Embryonic facial prominence (tissue), 1 donor: ENCODE results near the gene PAXIP1.

Source experiments
- DNase-seq: peaks from one replicate; pipeline ENCODE4 v3.0.0-alpha.2; 2016; ENCODE audit errors: extremely low spot score

The PAXIP1 gene

DNA sequence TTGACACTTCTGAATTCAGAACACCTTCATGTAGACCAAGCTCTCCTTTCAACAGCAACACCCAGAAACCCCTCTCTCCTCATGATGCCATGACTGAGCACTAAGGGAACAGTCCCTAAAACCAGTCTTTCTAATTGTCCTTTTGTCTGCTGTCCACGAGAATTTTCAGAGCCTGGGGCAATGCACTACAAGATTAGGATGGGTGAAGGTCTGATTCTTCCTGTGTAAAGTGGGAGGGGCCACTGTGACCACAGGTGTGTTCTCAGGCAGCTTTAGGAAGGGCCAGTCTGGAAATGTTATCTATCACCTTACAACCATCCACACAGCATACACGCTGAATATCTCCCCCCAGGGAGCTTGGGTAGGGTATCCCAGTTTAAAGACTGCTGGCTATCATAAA, 7.9 kb downstream of the PAXIP1 start:
- DNase-seq: no peak

GRCh38 chr7:154990964-154991540, 11.9 kb downstream of the PAXIP1 start:
- no peak for DNase-seq

- DNase-seq: no peak
Measured at GRCh38 chr7:154987571-154987970, 15.4 kb downstream of the PAXIP1 start.

GRCh38 chr7:154986200-154986945, 16.6 kb downstream of the PAXIP1 start:
- DNase-seq: no peak

DNA sequence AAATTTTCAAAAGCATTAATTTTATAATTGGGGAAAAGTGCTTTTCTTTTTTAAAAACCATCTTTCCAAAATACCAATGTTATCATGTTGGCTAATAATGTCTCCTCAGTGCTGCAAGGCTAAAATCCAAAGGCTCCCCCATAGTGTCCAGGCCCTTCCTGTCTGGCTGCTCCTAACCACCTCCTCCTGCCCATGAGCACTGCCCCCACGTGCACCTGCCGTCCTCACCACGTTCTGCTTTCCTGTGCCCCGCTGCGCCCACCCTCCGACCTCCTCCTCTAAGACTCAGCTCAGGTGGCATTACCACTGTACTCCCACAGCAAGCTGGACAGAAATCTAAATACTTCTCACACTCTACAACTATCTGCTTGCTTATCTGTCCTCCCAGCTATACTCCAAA, 17.7 kb downstream of the PAXIP1 start:
- no peak for DNase-seq

DNA sequence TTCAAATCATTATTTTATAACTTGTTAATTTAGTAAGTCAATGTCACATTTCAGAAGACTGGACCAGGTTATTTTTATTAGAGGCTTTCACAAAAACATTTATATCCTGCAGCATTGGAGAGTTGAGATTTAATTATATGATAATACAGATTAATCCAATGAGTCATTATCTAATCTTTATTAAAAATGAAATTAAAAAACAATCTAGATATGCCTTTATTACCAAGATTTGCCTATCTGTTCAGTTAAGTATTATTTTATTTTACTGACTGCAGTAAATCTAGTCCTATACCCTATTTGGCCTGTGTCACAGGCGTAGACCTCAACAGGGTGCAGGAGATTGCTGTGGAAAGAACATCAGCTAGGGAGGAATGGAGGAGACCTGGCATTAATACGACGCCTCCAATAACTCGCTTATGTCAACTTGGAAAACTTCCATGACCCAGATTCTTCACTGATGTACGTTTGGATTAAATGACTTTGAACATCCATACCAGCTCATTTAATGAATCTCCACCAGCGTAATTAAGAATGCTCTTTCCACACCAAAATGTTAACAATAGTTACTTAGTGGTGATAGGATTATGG, 18.2 kb downstream of the PAXIP1 start:
- no peak for DNase-seq

GRCh38 chr7:154978017-154978416, 24.9 kb downstream of the PAXIP1 start:
- no peak for DNase-seq

- DNase-seq: no peak
Measured at GRCh38 chr7:154977250-154977649, 25.7 kb downstream of the PAXIP1 start.

DNA sequence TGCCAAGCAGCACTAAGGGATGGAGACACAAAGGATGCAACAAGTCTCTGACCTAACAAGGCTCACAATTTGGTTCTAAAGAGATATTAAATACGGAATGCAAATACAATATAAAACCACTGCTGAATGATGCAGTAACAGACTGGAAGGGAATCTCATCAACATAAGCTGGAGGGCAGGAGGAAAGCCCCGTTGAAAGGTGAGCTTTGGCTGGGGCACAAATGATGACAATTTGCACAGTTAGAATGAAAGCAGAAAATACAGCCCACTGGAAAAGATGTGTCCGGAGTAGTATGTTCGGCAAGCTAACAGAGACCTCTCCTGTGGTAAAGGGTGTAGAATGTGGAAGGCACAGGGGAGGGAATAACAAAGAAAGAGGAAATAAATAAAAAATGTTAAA, 26.1 kb downstream of the PAXIP1 start:
- DNase-seq: no peak

- no peak for DNase-seq
Measured at GRCh38 chr7:154975984-154976383, 26.9 kb downstream of the PAXIP1 start.

DNA sequence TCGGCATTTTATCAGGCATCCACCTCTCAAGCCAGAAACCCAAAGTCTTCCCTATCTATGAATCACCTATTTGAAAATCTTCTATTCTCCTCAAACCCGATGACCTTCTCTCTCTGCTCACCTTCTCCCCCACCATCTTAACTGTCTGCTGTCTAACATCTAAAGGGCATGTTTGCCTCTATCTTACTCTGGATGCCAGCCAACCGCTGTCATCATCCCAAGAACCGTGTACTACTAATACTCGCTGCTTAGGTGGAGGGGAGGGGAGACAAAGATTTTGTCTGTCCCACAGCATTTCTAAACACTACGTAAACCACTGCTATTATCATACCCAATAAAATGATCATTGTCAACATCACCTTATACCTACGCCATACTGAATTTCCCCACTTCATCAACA, 29.5 kb downstream of the PAXIP1 start:
- no peak for DNase-seq

- DNase-seq: no peak
Measured at GRCh38 chr7:154968336-154969001, 34.5 kb downstream of the PAXIP1 start.

DNA sequence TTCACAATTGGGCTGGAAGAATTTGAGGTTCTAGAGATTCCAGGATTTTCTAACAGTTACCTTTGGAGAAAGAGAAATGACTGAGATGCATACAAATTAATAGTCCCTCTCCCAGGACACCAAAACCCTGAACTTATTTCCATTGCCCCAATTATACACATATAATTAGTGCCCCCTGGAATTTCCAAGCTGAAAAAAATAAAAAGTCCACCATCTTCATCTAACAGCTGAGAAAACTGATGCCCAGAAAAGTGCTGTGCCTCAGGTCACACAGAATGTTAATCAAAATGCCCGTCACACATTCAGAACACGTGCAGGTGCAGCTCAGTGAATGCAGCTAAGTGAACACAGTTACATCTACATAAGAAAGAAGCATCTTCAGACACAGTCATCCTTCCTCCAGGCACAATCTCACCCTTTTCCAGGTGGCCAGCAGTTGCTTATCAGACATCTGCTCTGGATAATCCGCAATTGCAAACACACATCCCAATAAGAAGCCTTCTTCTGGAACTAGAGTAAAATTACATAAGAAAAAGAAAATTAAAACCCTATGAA, 35.4 kb downstream of the PAXIP1 start:
- DNase-seq: no peak

DNA sequence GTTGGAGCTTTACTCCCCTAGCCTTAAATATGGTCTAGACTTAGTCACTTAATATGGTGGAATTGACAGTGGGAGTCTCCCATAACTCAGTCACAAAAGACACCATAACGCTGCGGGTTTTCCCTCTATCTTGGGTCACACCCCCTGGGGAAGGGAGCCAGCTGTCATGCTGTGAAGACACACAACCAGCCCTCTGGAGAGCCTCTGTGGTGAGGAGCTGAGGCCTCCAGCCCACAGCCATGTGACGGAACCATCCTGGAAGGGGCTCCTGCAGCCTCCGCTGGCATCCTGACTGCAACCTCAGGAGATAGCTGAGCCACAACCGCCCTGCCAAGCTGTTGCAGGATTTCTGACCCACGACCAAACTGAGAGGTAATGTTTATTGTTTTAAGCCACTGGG, 37.9 kb downstream of the PAXIP1 start:
- DNase-seq: no peak

GRCh38 chr7:154960063-154960790, 42.7 kb downstream of the PAXIP1 start:
- no peak for DNase-seq

GRCh38 chr7:154956427-154956826, 46.5 kb downstream of the PAXIP1 start:
- DNase-seq: no peak

- no peak for DNase-seq
Measured at GRCh38 chr7:154953006-154953684, 49.8 kb downstream of the PAXIP1 start.

DNA sequence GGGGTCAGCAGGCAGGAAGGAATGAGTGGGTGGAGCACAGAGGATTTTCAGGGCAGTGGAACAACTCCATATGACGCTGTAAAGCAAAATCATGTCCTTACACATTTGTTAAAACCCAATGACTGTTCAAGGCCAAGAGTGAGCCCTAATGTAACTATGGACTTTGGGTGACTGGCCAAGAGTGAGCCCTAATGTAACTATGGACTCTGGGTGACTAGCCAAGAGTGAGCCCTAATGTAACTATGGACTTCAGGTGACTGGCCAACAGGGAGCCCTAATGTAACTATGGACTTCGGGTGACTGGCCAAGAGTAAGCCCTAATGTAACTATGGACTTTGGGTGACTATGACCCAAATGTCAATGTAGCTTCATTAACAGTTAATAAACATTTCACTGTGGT, 52.0 kb downstream of the PAXIP1 start:
- no peak for DNase-seq

- DNase-seq: no peak
Measured at GRCh38 chr7:154947604-154948003, 55.3 kb downstream of the PAXIP1 start.

GRCh38 chr7:154946166-154946565, 56.8 kb downstream of the PAXIP1 start:
- no peak for DNase-seq

DNA sequence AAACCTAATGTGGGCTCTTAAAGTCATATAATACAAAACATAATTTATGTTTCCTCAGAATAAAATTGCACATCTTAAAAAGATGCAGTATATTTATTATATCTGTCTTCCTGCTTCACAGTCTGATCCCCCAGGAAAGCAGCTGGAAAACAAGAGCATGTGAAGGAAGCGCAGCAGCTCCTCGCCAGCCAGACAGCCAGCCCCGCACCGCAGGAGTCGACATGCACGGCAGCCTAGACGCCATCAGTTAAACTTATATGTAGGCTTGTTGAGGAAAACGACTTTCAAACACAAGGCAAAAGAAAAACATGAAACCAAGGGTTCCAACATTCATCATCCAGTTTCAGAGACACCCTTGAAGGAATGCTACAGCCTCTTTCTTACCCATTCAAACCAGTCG, 59.0 kb downstream of the PAXIP1 start:
- no peak for DNase-seq
